ENCODE data around the gene AKTIP. TPM values are rescaled to one million over a fixed set of nuclear protein-coding genes. Genes with fewer than 3 reads are reported as not detected.

The AKTIP gene
- total RNA-seq, 4 donors from 2014 or later, result 34.3 to 46.8 (median 39.4) TPM

DNA sequence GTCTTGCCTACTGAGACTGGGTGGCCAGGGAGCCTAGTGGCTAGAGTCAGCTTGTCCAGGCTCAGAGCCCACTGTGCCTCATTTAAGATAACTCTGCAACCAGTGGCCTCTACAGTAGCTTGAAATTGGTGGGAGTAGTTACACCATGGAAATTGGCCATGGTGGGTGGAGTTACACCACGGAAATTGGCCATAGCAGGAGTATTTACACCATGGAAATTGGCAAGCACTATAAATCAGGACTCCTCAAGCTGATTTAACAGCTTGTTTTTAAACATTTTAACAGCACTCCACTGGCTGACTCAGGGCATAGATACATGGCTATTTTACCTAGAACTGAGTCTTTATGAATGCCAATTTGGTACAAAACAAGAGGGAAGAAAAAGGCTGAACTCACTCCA lies 27.7 kb upstream of the AKTIP start:
- H3K9me3 ChIP-seq, result no peaks in the 10 kb centered on the region
- H3K36me3 ChIP-seq, result no peaks in the 10 kb centered on the region
- TF ChIP-seq POLR2A (IDR thresholded peaks at IDR 0.05), result no peak
- TF ChIP-seq, protein P1, sequence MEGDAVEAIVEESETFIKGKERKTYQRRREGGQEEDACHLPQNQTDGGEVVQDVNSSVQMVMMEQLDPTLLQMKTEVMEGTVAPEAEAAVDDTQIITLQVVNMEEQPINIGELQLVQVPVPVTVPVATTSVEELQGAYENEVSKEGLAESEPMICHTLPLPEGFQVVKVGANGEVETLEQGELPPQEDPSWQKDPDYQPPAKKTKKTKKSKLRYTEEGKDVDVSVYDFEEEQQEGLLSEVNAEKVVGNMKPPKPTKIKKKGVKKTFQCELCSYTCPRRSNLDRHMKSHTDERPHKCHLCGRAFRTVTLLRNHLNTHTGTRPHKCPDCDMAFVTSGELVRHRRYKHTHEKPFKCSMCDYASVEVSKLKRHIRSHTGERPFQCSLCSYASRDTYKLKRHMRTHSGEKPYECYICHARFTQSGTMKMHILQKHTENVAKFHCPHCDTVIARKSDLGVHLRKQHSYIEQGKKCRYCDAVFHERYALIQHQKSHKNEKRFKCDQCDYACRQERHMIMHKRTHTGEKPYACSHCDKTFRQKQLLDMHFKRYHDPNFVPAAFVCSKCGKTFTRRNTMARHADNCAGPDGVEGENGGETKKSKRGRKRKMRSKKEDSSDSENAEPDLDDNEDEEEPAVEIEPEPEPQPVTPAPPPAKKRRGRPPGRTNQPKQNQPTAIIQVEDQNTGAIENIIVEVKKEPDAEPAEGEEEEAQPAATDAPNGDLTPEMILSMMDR (IDR thresholded peaks at IDR 0.05), result no peak
- 63 to 71% methylated on average over 1 of the region's 1 CpG for WGBS, 2 donors
- no peak overlapping the region for H3K4me3 ChIP-seq
- no peaks in the 10 kb centered on the region for H3K27me3 ChIP-seq
- DNase-seq, result no peak
- no peak overlapping the region for H3K27ac ChIP-seq
- no peaks in the 10 kb centered on the region for H3K4me1 ChIP-seq
- intact Hi-C loops (cut with DNase I), result no loop called here

DNA sequence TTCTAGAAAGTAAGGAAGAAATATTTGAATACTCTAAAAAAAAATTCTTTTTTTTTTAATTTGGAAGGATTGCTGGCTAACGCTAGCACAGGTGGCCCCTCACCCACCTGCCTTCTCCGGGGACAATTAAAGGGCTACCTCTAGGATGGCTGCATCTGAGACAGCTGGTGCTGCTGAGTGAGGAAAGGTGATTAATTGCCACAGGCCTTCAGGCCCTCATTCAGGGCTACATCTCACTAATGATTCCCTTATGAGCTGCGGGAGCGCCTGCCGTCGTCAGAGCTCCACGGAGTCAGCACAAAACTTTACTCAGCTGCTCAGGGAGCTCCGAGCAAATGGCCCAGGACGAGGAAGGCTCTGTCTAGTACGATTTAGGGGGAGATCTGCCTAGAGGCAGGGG lies 27.0 kb upstream of the AKTIP start:
- 57 to 67% methylated on average over 2 to 3 of the region's 10 CpGs for WGBS, 2 donors
- TF ChIP-seq, protein P1 (IDR thresholded peaks at IDR 0.05), result no peak
- TF ChIP-seq POLR2A (IDR thresholded peaks at IDR 0.05), result no peak
- Histone ChIP-seq H3K4me1 (no peaks in the 10 kb centered on the region), H3K4me3 (no peak overlapping the region), H3K27ac (no peak overlapping the region), H3K36me3 (no peaks in the 10 kb centered on the region), H3K27me3 (no peaks in the 10 kb centered on the region), H3K9me3 (no peaks in the 10 kb centered on the region)
- intact Hi-C loops (cut with DNase I), result no loop called here
- DNase-seq, result no peak

DNA sequence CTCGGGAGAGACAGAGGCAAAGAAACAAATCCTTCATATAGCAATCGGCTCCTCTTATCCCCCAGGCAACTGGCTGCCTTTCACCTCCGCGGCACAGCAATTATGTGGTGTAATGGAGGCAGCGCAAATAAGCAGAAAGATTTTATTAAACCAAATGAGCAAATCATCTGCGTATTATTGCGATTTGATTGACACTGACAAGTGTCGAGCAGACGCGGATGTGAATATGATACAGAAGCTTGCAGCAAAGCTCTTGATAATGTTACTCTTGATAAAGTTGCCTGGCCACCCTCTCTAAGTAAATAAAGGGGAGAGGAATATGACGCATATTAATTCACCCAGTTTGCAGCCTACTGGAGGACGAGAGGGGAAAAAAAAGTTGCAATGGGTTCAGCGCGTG lies 26.5 kb upstream of the AKTIP start:
- intact Hi-C loops (cut with DNase I), result no loop called here
- TF ChIP-seq, protein P1 (IDR thresholded peaks at IDR 0.05), result no peak
- no peak for TF ChIP-seq POLR2A (IDR thresholded peaks at IDR 0.05)
- Histone ChIP-seq H3K27ac (no peak overlapping the region), H3K4me1 (no peaks in the 10 kb centered on the region), H3K9me3 (no peaks in the 10 kb centered on the region), H3K4me3 (no peak overlapping the region), H3K27me3 (no peaks in the 10 kb centered on the region), H3K36me3 (no peaks in the 10 kb centered on the region)
- DNase-seq, result no peak
- WGBS, 2 donors, result 84 to 86% methylated on average over 14 of the region's 14 CpGs

DNA sequence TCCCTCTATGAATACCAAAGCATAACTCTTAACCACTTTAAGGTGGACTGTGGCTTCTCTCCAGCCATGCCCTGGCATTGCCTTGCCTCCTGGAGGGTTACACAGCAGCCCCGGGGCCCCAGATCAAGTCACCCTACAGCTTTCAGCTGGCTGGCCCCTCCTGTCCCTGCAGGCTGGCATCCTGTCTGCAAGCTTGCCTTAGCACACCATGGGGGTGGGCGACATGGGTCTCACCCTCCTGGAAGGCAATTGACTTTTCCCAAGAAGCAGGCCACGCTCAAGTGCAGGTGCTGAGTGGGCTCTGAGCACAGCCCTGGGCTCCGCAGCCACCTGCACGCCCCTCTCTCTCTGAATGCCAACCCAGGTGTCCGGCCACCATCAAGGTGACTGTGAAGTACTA lies 25.8 kb upstream of the AKTIP start:
- intact Hi-C loops (cut with DNase I), result no loop called here
- Histone ChIP-seq H3K9me3 (no peaks in the 10 kb centered on the region), H3K4me3 (no peak overlapping the region), H3K27ac (no peak overlapping the region), H3K27me3 (no peaks in the 10 kb centered on the region), H3K36me3 (no peaks in the 10 kb centered on the region), H3K4me1 (no peaks in the 10 kb centered on the region)
- no peak for TF ChIP-seq POLR2A (IDR thresholded peaks at IDR 0.05)
- TF ChIP-seq, protein P1 (IDR thresholded peaks at IDR 0.05), result no peak
- WGBS, 2 donors, result 93 to 95% methylated on average over 4 to 5 of the region's 6 CpGs
- no peak for DNase-seq

DNA sequence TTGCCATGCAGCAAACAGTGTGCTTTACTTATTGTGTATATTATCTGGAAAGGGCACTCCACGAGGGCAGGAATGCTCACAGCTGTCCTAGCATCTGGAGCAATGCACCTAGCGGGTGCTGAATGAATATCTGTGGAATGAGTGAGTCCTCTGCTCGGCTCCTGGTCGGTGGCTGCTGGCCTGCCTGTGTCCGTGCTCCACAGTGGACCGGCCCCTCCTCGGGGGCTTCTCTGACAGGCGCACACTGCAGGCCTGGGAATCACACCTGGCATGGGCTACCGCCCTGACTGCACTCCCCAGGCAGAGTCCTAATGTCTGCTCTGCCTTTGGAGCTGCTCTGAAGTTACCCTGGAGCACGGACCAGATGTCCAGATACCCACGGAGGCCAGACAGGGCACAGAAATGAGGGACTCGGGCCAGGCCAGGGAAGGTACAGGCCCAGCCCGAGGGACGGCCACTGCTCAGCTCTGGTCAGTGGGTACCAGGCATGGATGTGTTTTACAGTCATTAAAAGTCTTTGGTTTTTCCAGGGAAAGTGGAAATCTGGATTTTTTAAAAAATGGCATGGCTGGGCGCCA lies 21.1 kb upstream of the AKTIP start:
- H3K4me1 ChIP-seq, result peaks cover 0 to 3% (median 3%) of the 10 kb centered on the region in 3 donors
- no peak for TF ChIP-seq POLR2A (IDR thresholded peaks at IDR 0.05)
- TF ChIP-seq, protein P1 (IDR thresholded peaks at IDR 0.05), result no peak
- no peaks in the 10 kb centered on the region for H3K9me3 ChIP-seq
- H3K27ac ChIP-seq, result no peak overlapping the region
- no peaks in the 10 kb centered on the region for H3K36me3 ChIP-seq
- H3K27me3 ChIP-seq, result no peaks in the 10 kb centered on the region
- intact Hi-C loops (cut with DNase I), result no loop called here
- H3K4me3 ChIP-seq, result no peak overlapping the region
- WGBS, 2 donors, result 93 to 100% methylated on average over 3 to 4 of the region's 15 CpGs
- no peak for DNase-seq
